ENCODE results near the gene ATP6V1G1. TPM values are rescaled to one million over a fixed set of nuclear protein-coding genes. Genes with fewer than 3 reads are reported as not detected.

ATP6V1G1 gene
- total and polyA plus RNA-seq, 2 donors (not counting 1 experiment from before 2014, with no cell fraction given): 86.8 to 150 TPM

DNA sequence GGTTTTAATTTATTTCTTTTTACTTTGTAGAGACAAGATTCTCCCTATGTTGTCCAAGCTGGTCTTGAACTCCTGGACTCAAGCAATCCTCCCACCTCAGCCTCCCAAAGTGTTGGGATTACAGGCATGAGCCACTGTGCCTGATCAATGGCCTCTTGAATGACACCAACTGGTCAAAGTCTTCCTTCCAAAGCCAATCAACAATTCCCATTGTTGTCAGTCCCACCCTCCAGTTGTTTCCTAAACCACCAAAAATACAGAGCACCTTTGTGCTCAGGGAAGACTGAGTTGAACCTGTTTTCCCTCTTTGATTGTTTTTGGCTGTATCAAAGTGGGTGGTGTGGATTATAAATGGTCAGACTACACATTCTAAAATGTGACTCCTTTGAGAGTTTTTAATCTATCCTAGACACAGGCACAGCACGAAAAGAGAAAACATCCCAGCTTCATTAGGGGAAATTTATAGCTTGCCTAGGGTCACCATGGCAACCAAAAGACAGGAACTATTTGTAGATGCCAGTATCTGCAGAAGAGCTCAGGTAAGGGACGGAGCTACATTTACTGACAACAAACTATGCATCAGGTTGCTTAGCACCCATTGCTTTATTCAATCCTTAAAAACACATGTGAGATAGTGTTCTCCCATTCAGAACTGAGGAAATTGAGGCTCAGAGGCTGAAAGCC, 27.6 kb upstream of the ATP6V1G1 start:
- Histone ChIP-seq H3K27me3 (replicated peaks in 1 of 4; ENCODE audit: control extremely low read depth in 1 of 4, control insufficient read depth in 3 of 4, insufficient read depth in 4 of 4, low read length in 3 of 4) (no peaks in the 10 kb centered on the region), H3K4me3 (ENCODE audit: control extremely low read depth in 1 of 5, extremely low read depth in 1 of 5, insufficient read depth in 1 of 5, low read depth in 2 of 5, low read length in 4 of 5) (no peak overlapping the region), H3K36me3 (replicated peaks in 1 of 2; ENCODE audit: control extremely low read depth in 1 of 2, control insufficient read depth in 1 of 2, extremely low read depth in 1 of 2, insufficient read depth in 2 of 2, low read length in 1 of 2) (no peaks in the 10 kb centered on the region), H3K9ac (ENCODE audit: low read length) (no peak overlapping the region), H3K9me3 (ENCODE audit: control extremely low read depth in 1 of 3, control insufficient read depth in 2 of 3, insufficient read depth in 1 of 3, low read length in 2 of 3) (peaks cover 0 to 5% (median 0%) of the 10 kb centered on the region in 3 donors), H3K4me2 (replicated peaks; ENCODE audit: low read depth, low read length, poor library complexity, severe bottlenecking) (no peak overlapping the region), H3K27ac (ENCODE audit: low read length in 2 of 2) (peak overlapping the region in 1 of 2 donors; percentile 24), H3K4me1 (ENCODE audit: control insufficient read depth in 2 of 2, insufficient read depth in 2 of 2, low read length in 2 of 2) (peaks cover 12 to 14% of the 10 kb centered on the region in 2 donors), H2AFZ (ENCODE audit: insufficient read depth, low read depth, low read length, poor library complexity, severe bottlenecking) (no peak overlapping the region), H3K79me2 (ENCODE audit: control insufficient read depth, insufficient read depth, low read length) (no peaks in the 10 kb centered on the region), H4K20me1 (ENCODE audit: control insufficient read depth, insufficient read depth, low read length, poor library complexity, severe bottlenecking) (no peaks in the 10 kb centered on the region)
- CTCF ChIA-PET: interaction anchor here (0.6 to 2.0 kb wide), 3 partner anchors 21 to 93 kb away, joined by 3 to 5 read pairs (median 4); no protein-coding TSS in a partner anchor
- peaks cover 39% of the 10 kb centered on the region for H3K4me1 Mint-ChIP-seq
- ATAC-seq (ENCODE audit: low read depth) (peak; percentile 21), DNase-seq (peak; percentile 33)
- H3K4me3 Mint-ChIP-seq: no peak overlapping the region
- intact Hi-C loops (cut with micrococcal nuclease): loop anchor here (10.0 kb wide), 1 partner anchor 55 kb away; the partner anchor contains the start of gene TMEM268
- no peak overlapping the region for H3K27ac Mint-ChIP-seq
- no peaks in the 10 kb centered on the region for H3K27me3 Mint-ChIP-seq
- POLR2A ChIA-PET: no interaction called here
- no peaks in the 10 kb centered on the region for H3K9me3 Mint-ChIP-seq (ENCODE audit: insufficient read depth)
- no peak for TF ChIP-seq EZH2 (IDR thresholded peaks at IDR 0.05; ENCODE audit: borderline replicate concordance, insufficient read depth, low read depth, low read length, poor library complexity, severe bottlenecking)
- TF ChIP-seq, protein P1, sequence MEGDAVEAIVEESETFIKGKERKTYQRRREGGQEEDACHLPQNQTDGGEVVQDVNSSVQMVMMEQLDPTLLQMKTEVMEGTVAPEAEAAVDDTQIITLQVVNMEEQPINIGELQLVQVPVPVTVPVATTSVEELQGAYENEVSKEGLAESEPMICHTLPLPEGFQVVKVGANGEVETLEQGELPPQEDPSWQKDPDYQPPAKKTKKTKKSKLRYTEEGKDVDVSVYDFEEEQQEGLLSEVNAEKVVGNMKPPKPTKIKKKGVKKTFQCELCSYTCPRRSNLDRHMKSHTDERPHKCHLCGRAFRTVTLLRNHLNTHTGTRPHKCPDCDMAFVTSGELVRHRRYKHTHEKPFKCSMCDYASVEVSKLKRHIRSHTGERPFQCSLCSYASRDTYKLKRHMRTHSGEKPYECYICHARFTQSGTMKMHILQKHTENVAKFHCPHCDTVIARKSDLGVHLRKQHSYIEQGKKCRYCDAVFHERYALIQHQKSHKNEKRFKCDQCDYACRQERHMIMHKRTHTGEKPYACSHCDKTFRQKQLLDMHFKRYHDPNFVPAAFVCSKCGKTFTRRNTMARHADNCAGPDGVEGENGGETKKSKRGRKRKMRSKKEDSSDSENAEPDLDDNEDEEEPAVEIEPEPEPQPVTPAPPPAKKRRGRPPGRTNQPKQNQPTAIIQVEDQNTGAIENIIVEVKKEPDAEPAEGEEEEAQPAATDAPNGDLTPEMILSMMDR (IDR thresholded peaks at IDR 0.05): no peak
- WGBS (ENCODE audit: insufficient coverage): no CpG with 5 or more reads among the region's 2 CpGs

DNA sequence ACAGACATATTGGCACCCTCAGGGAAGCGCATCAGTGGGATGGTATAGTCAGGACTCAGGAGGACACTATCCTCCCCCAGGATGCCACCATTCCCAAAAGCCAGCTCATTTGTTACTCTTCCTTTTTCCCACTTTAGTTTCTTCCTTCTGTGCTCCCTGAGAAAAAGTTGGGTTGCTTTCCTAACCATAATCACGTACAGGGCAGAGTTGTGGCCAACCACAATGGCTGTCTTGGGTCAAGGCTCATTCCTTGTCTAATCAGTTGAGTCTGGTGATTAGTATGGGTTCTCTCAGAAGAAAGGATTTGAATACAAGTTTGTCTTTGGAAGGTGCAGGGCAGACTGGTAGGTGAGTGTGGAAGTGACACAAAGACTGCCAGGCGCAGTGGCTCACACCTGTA, 26.6 kb upstream of the ATP6V1G1 start:
- H3K9me3 Mint-ChIP-seq (ENCODE audit: insufficient read depth): no peaks in the 10 kb centered on the region
- H3K4me1 Mint-ChIP-seq: peaks cover 46% of the 10 kb centered on the region
- 100% methylated on average over 2 of the region's 3 CpGs for WGBS (ENCODE audit: insufficient coverage)
- Histone ChIP-seq H2AFZ (ENCODE audit: insufficient read depth, low read depth, low read length, poor library complexity, severe bottlenecking) (no peak overlapping the region), H3K9ac (ENCODE audit: low read length) (no peak overlapping the region), H3K36me3 (replicated peaks in 1 of 2; ENCODE audit: control extremely low read depth in 1 of 2, control insufficient read depth in 1 of 2, extremely low read depth in 1 of 2, insufficient read depth in 2 of 2, low read length in 1 of 2) (no peaks in the 10 kb centered on the region), H3K4me1 (ENCODE audit: control insufficient read depth in 2 of 2, insufficient read depth in 2 of 2, low read length in 2 of 2) (peaks cover 17 to 19% of the 10 kb centered on the region in 2 donors), H3K4me3 (ENCODE audit: control extremely low read depth in 1 of 5, extremely low read depth in 1 of 5, insufficient read depth in 1 of 5, low read depth in 2 of 5, low read length in 4 of 5) (no peak overlapping the region), H3K79me2 (ENCODE audit: control insufficient read depth, insufficient read depth, low read length) (no peaks in the 10 kb centered on the region), H3K4me2 (replicated peaks; ENCODE audit: low read depth, low read length, poor library complexity, severe bottlenecking) (no peak overlapping the region), H3K27me3 (replicated peaks in 1 of 4; ENCODE audit: control extremely low read depth in 1 of 4, control insufficient read depth in 3 of 4, insufficient read depth in 4 of 4, low read length in 3 of 4) (no peaks in the 10 kb centered on the region), H3K9me3 (ENCODE audit: control extremely low read depth in 1 of 3, control insufficient read depth in 2 of 3, insufficient read depth in 1 of 3, low read length in 2 of 3) (peaks cover 0 to 10% (median 2%) of the 10 kb centered on the region in 3 donors), H4K20me1 (ENCODE audit: control insufficient read depth, insufficient read depth, low read length, poor library complexity, severe bottlenecking) (no peaks in the 10 kb centered on the region), H3K27ac (ENCODE audit: low read length in 2 of 2) (no peak overlapping the region)
- ATAC-seq (ENCODE audit: low read depth) (no peak), DNase-seq (no peak)
- intact Hi-C loops (cut with micrococcal nuclease): loop anchor here (10.0 kb wide), 1 partner anchor 54 kb away; the partner anchor contains the start of gene TMEM268
- no peak overlapping the region for H3K27ac Mint-ChIP-seq
- H3K27me3 Mint-ChIP-seq: no peaks in the 10 kb centered on the region
- no peak for TF ChIP-seq EZH2 (IDR thresholded peaks at IDR 0.05; ENCODE audit: borderline replicate concordance, insufficient read depth, low read depth, low read length, poor library complexity, severe bottlenecking)
- TF ChIP-seq, protein P1 (IDR thresholded peaks at IDR 0.05): no peak
- POLR2A ChIA-PET: no interaction called here
- H3K4me3 Mint-ChIP-seq: no peak overlapping the region
- CTCF ChIA-PET: interaction anchor here (0.6 to 2.0 kb wide), 2 partner anchors 92 to 196 kb away, joined by 3 to 5 read pairs; no protein-coding TSS in a partner anchor

All from B cell (primary cell).